Fibroblast of lung (primary cell): ENCODE results near the gene ZNF443. TPM values are rescaled to one million over a fixed set of nuclear protein-coding genes. Genes with fewer than 3 reads are reported as not detected.

Experiments used
- DNase-seq, 2 donors: peaks; one replicate each; pipeline versions ENCODE4 v3.0.0 to v3.0.0-alpha.2; 2010; ENCODE audit warnings: low read depth in 2 of 2
- H2AFZ ChIP-seq: 2 replicates; pipeline ENCODE4 v1.5.1; 2012; ENCODE audit warnings: low read length, control low read depth, inconsistent platforms
- H3K27ac ChIP-seq: 2 replicates; pipeline ENCODE4 v1.5.1; 2011; ENCODE audit warnings: low read length, control low read depth; ENCODE audit not compliant: insufficient read depth
- H3K27me3 ChIP-seq: 2 replicates; pipeline ENCODE4 v1.5.1; 2011; ENCODE audit warnings: mild to moderate bottlenecking, low read length; ENCODE audit not compliant: control insufficient read depth, insufficient read depth
- H3K36me3 ChIP-seq: 2 replicates; pipeline ENCODE4 v1.5.1; 2011; ENCODE audit warnings: low read length; ENCODE audit not compliant: control insufficient read depth, insufficient read depth
- H3K4me1 ChIP-seq: 2 replicates; pipeline ENCODE4 v1.5.1; 2011; ENCODE audit warnings: low read length; ENCODE audit not compliant: control insufficient read depth, insufficient read depth; ENCODE audit errors: extremely low read depth
- H3K4me2 ChIP-seq: 2 replicates; pipeline ENCODE4 v1.5.1; 2011; ENCODE audit warnings: low read length, control low read depth; ENCODE audit not compliant: insufficient read depth; ENCODE audit errors: extremely low read depth
- H3K4me3 ChIP-seq, 4 experiments: fragments of 200-600 bp in 1 of 4; sonication (generic) in 1 of 4; replicated peaks in 1 of 4; 2 replicates each; pipeline ENCODE4 v1.5.1; 2011 to 2016; ENCODE audit warnings: low read length in 4 of 4, low read depth in 3 of 4, mild to moderate bottlenecking in 3 of 4, control low read depth in 2 of 4, inconsistent platforms in 1 of 4, mixed read lengths in 1 of 4; ENCODE audit not compliant: insufficient read depth in 1 of 4; ENCODE audit errors: control extremely low read depth in 1 of 4
- H3K79me2 ChIP-seq: 2 replicates; pipeline ENCODE4 v1.5.1; 2012; ENCODE audit warnings: mild to moderate bottlenecking, low read length, inconsistent platforms; ENCODE audit not compliant: control insufficient read depth, insufficient read depth
- H3K9ac ChIP-seq: 2 replicates; pipeline ENCODE4 v1.5.1; 2011; ENCODE audit warnings: mild to moderate bottlenecking, low read length, control low read depth; ENCODE audit not compliant: insufficient read depth
- H3K9me3 ChIP-seq: 2 replicates; pipeline ENCODE4 v1.5.1; 2012; ENCODE audit warnings: low read depth, low read length; ENCODE audit not compliant: control insufficient read depth, insufficient read depth
- H4K20me1 ChIP-seq: 2 replicates; pipeline ENCODE4 v1.5.1; 2011; ENCODE audit warnings: low read length; ENCODE audit not compliant: control insufficient read depth, insufficient read depth; ENCODE audit errors: extremely low read depth
- CTCF ChIP-seq, 2 donors: IDR thresholded peaks in 1 of 2; conservative IDR thresholded peaks in 1 of 2; 1 replicate in 1 of 2; 2 replicates in 1 of 2; pipeline ENCODE4 v1.5.1; 2011 to 2012; ENCODE audit warnings: low read length in 2 of 2, control low read depth in 1 of 2, inconsistent platforms in 1 of 2, low read depth in 1 of 2, mild to moderate bottlenecking in 1 of 2
- EZH2 ChIP-seq: IDR thresholded peaks from 2 replicates; pipeline ENCODE4 v1.5.1; 2012; ENCODE audit warnings: low read length, control low read depth, mild to moderate bottlenecking; ENCODE audit errors: missing control alignments
- polyA plus RNA-seq, 2 donors: library from polyadenylated mRNA; depleted of rRNA in 1 of 2; stranded (reverse) in 1 of 2; unstranded in 1 of 2; fragments of >200 nt; gene quantifications; 2 replicates each; pipeline ENCODE4 v1.2.1, GENCODE V29; 2011 to 2012; ENCODE audit warnings: missing spikeins in 1 of 2
- total RNA-seq: library from RNA; depleted of rRNA; stranded (reverse); fragments of >200 nt; gene quantifications from 2 replicates; pipeline ENCODE4 v1.2.1, GENCODE V29; 2014

ZNF443 gene
- total and polyA plus RNA-seq, 2 donors (not counting 1 experiment from before 2014, with no cell fraction given): 1.1 to 2.3 TPM

GRCh38 chr19:12380444-12380737 is 60.4 kb downstream of the ZNF443 start:
- TF ChIP-seq EZH2: no peak
- TF ChIP-seq CTCF (conservative IDR thresholded peaks at IDR 0.05 in 1 of 2, IDR thresholded peaks at IDR 0.05 in 1 of 2; ENCODE audit: low read depth in 1 of 2, low read length in 2 of 2): no peak
- Histone ChIP-seq H3K4me1 (no peaks in the 10 kb centered on the region), H2AFZ (no peak overlapping the region), H3K4me3 (no peak overlapping the region), H3K36me3 (no peaks in the 10 kb centered on the region), H3K79me2 (no peaks in the 10 kb centered on the region), H3K27me3 (no peaks in the 10 kb centered on the region), H3K9me3 (no peaks in the 10 kb centered on the region), H3K9ac (no peak overlapping the region), H3K27ac (no peak overlapping the region), H4K20me1 (no peaks in the 10 kb centered on the region), H3K4me2 (no peak overlapping the region)
- DNase-seq: no peak

GRCh38 chr19:12379732-12380443 is 60.9 kb downstream of the ZNF443 start:
- Histone ChIP-seq H3K4me2 (no peak overlapping the region), H3K4me1 (no peaks in the 10 kb centered on the region), H3K27ac (no peak overlapping the region), H3K79me2 (no peaks in the 10 kb centered on the region), H3K4me3 (no peak overlapping the region), H3K27me3 (no peaks in the 10 kb centered on the region), H4K20me1 (no peaks in the 10 kb centered on the region), H2AFZ (no peak overlapping the region), H3K36me3 (no peaks in the 10 kb centered on the region), H3K9ac (no peak overlapping the region), H3K9me3 (no peaks in the 10 kb centered on the region)
- no peak for DNase-seq
- TF ChIP-seq EZH2: no peak

Other genes with a start within 250 kb of the ZNF443 start
- 7.7 and 16.3 TPM in 2 replicates for gene ZNF44, start 146.1 kb downstream of the ZNF443 start, total RNA-seq
- gene ZNF44, start 146.1 kb downstream of the ZNF443 start, polyA plus RNA-seq: 5.2 and 5.9 TPM in 2 replicates
- 3.1 and 5.3 TPM in 2 replicates for gene ZNF563, start 107.4 kb downstream of the ZNF443 start, total RNA-seq
- 2.1 and 2.4 TPM in 2 replicates for gene ZNF563, start 107.4 kb downstream of the ZNF443 start, polyA plus RNA-seq
- gene ZNF442, start 75.3 kb downstream of the ZNF443 start, total RNA-seq: 2.3 and 5.1 TPM in 2 replicates
- gene ZNF442, start 75.3 kb downstream of the ZNF443 start, polyA plus RNA-seq: 0.81 and 1.2 TPM in 2 replicates
- gene ZNF799, start 39.8 kb downstream of the ZNF443 start, total RNA-seq: 2.3 and 3.1 TPM in 2 replicates
- 1.6 and 1.7 TPM in 2 replicates for gene ZNF799, start 39.8 kb downstream of the ZNF443 start, polyA plus RNA-seq
- gene ZNF709, start 43.8 kb upstream of the ZNF443 start, total RNA-seq: 3.6 and 4.8 TPM in 2 replicates
- 1.4 and 1.5 TPM in 2 replicates for gene ZNF709, start 43.8 kb upstream of the ZNF443 start, polyA plus RNA-seq
- gene ZNF564, start 110.5 kb upstream of the ZNF443 start, total RNA-seq: 10.3 and 12.2 TPM in 2 replicates
- 2.8 and 4.5 TPM in 2 replicates for gene ZNF564, start 110.5 kb upstream of the ZNF443 start, polyA plus RNA-seq
- gene ZNF490, start 169.8 kb upstream of the ZNF443 start, total RNA-seq: 8.0 and 16.8 TPM in 2 replicates
- gene ZNF490, start 169.8 kb upstream of the ZNF443 start, polyA plus RNA-seq: 3.9 and 4.1 TPM in 2 replicates
- 9.2 and 12.2 TPM in 2 replicates for gene ZNF791, start 169.9 kb upstream of the ZNF443 start, total RNA-seq
- 9.4 and 11.4 TPM in 2 replicates for gene ZNF791, start 169.9 kb upstream of the ZNF443 start, polyA plus RNA-seq
- 33.1 and 36.0 TPM in 2 replicates for gene MAN2B1, start 225.7 kb upstream of the ZNF443 start, total RNA-seq
- 28.3 and 30.7 TPM in 2 replicates for gene MAN2B1, start 225.7 kb upstream of the ZNF443 start, polyA plus RNA-seq
- gene WDR83, start 225.8 kb upstream of the ZNF443 start, total RNA-seq: 8.7 and 11.7 TPM in 2 replicates
- gene WDR83, start 225.8 kb upstream of the ZNF443 start, polyA plus RNA-seq: 4.1 and 5.1 TPM in 2 replicates
- gene DHPS, start 240.9 kb upstream of the ZNF443 start, total RNA-seq: 56.5 and 60.4 TPM in 2 replicates
- gene DHPS, start 240.9 kb upstream of the ZNF443 start, polyA plus RNA-seq: 43.2 and 52.2 TPM in 2 replicates
- not detected in 2 replicates for gene GNG14, start 247.0 kb upstream of the ZNF443 start, total RNA-seq
- gene GNG14, start 247.0 kb upstream of the ZNF443 start, polyA plus RNA-seq: not detected in 2 replicates